ENCODE measurements around the gene LRRFIP2. TPM values are rescaled to one million over a fixed set of nuclear protein-coding genes. Genes with fewer than 3 reads are reported as not detected.

Gene LRRFIP2
- total RNA-seq, 1 donor from 2014 or later, result 34.1 TPM

GRCh38 chr3:37145611-37146010 lies 28.8 kb downstream of the LRRFIP2 start:
- DNase-seq (ENCODE audit: low read depth), result no peak
- no peak overlapping the region for H3K4me3 ChIP-seq (ENCODE audit: low read depth, low read length)
- no peaks in the 10 kb centered on the region for H3K36me3 ChIP-seq (ENCODE audit: control insufficient read depth, insufficient read depth, low read length)
- TF ChIP-seq CTCF (IDR thresholded peaks at IDR 0.05; ENCODE audit: insufficient read depth, low read length, poor library complexity, severe bottlenecking), result no peak
- no peaks in the 10 kb centered on the region for H3K27me3 ChIP-seq (ENCODE audit: control insufficient read depth, insufficient read depth, low read length)

- H3K36me3 ChIP-seq (ENCODE audit: control insufficient read depth, insufficient read depth, low read length), result no peaks in the 10 kb centered on the region
- no peak for TF ChIP-seq CTCF (IDR thresholded peaks at IDR 0.05; ENCODE audit: insufficient read depth, low read length, poor library complexity, severe bottlenecking)
- H3K27me3 ChIP-seq (ENCODE audit: control insufficient read depth, insufficient read depth, low read length), result no peaks in the 10 kb centered on the region
- H3K4me3 ChIP-seq (ENCODE audit: low read depth, low read length), result no peak overlapping the region
- no peak for DNase-seq (ENCODE audit: low read depth)
Observed at GRCh38 chr3:37144806-37145205, 29.6 kb downstream of the LRRFIP2 start.

GRCh38 chr3:37143821-37144220 lies 30.6 kb downstream of the LRRFIP2 start:
- TF ChIP-seq CTCF (IDR thresholded peaks at IDR 0.05; ENCODE audit: insufficient read depth, low read length, poor library complexity, severe bottlenecking), result no peak
- Histone ChIP-seq H3K27me3 (ENCODE audit: control insufficient read depth, insufficient read depth, low read length) (no peaks in the 10 kb centered on the region), H3K36me3 (ENCODE audit: control insufficient read depth, insufficient read depth, low read length) (no peaks in the 10 kb centered on the region), H3K4me3 (ENCODE audit: low read depth, low read length) (no peak overlapping the region)
- DNase-seq (ENCODE audit: low read depth), result no peak

- no peaks in the 10 kb centered on the region for H3K36me3 ChIP-seq (ENCODE audit: control insufficient read depth, insufficient read depth, low read length)
- H3K4me3 ChIP-seq (ENCODE audit: low read depth, low read length), result no peak overlapping the region
- TF ChIP-seq CTCF (IDR thresholded peaks at IDR 0.05; ENCODE audit: insufficient read depth, low read length, poor library complexity, severe bottlenecking), result no peak
- H3K27me3 ChIP-seq (ENCODE audit: control insufficient read depth, insufficient read depth, low read length), result no peaks in the 10 kb centered on the region
- DNase-seq (ENCODE audit: low read depth), result no peak
Observed at GRCh38 chr3:37141676-37142075, 32.7 kb downstream of the LRRFIP2 start.

- no peaks in the 10 kb centered on the region for H3K27me3 ChIP-seq (ENCODE audit: control insufficient read depth, insufficient read depth, low read length)
Observed at GRCh38 chr3:37140899-37141541, 33.4 kb downstream of the LRRFIP2 start.

More at GRCh38 chr3:37140899-37141541, 33.4 kb downstream of the LRRFIP2 start:
- DNase-seq (ENCODE audit: low read depth), result no peak
- H3K36me3 ChIP-seq (ENCODE audit: control insufficient read depth, insufficient read depth, low read length), result no peaks in the 10 kb centered on the region
- TF ChIP-seq CTCF (IDR thresholded peaks at IDR 0.05; ENCODE audit: insufficient read depth, low read length, poor library complexity, severe bottlenecking), result no peak
- H3K4me3 ChIP-seq (ENCODE audit: low read depth, low read length), result no peak overlapping the region
